GM23248 (cell line): Measurements from ENCODE around the gene UBE4A. TPM values are rescaled to one million over a fixed set of nuclear protein-coding genes. Genes with fewer than 3 reads are reported as not detected.

Source experiments
- DNase-seq: peaks from one replicate; pipeline ENCODE4 v3.0.0-alpha.2; 2015
- H2AFZ ChIP-seq: fragments of 200-600 bp; sonication (generic); 2 replicates; pipeline ENCODE4 v1.6.1; 2016; ENCODE audit warnings: antibody characterized with exemption
- H3F3A ChIP-seq: fragments of 200-600 bp; sonication (generic); 2 replicates; pipeline ENCODE4 v1.6.1; 2016; ENCODE audit warnings: mild to moderate bottlenecking, antibody characterized with exemption, mixed run types; ENCODE audit not compliant: insufficient read depth
- H3K27ac ChIP-seq: fragments of 200-600 bp; sonication (generic); 2 replicates; pipeline ENCODE4 v1.5.1; 2016; ENCODE audit warnings: mild to moderate bottlenecking
- H3K27me3 ChIP-seq: fragments of 200-600 bp; sonication (generic); replicated peaks from 2 replicates; pipeline ENCODE4 v1.6.1; 2016; ENCODE audit warnings: mild to moderate bottlenecking; ENCODE audit not compliant: insufficient read depth
- H3K36me3 ChIP-seq: fragments of 200-600 bp; sonication (generic); 2 replicates; pipeline ENCODE4 v1.6.1; 2016; ENCODE audit warnings: low read depth, mild to moderate bottlenecking
- H3K4me1 ChIP-seq: fragments of 200-600 bp; sonication (generic); 2 replicates; pipeline ENCODE4 v1.6.1; 2016; ENCODE audit warnings: mild to moderate bottlenecking; ENCODE audit not compliant: insufficient read depth
- H3K4me2 ChIP-seq: fragments of 200-600 bp; sonication (generic); one replicate; pipeline ENCODE4 v1.6.1; 2016; ENCODE audit warnings: mild to moderate bottlenecking; ENCODE audit not compliant: unreplicated experiment
- H3K4me3 ChIP-seq: fragments of 200-600 bp; sonication (generic); 2 replicates; pipeline ENCODE4 v1.5.1; 2016; ENCODE audit warnings: mild to moderate bottlenecking
- H3K79me2 ChIP-seq: fragments of 200-600 bp; sonication (generic); 2 replicates; pipeline ENCODE4 v1.6.1; 2016; ENCODE audit warnings: mild to moderate bottlenecking; ENCODE audit not compliant: insufficient read depth
- H3K9ac ChIP-seq: fragments of 200-600 bp; sonication (generic); 2 replicates; pipeline ENCODE4 v1.6.1; 2016; ENCODE audit warnings: mild to moderate bottlenecking
- H3K9me2 ChIP-seq: fragments of 200-600 bp; sonication (generic); 2 replicates; pipeline ENCODE4 v1.6.1; 2016; ENCODE audit warnings: mixed run types, mild to moderate bottlenecking, moderate library complexity; ENCODE audit not compliant: insufficient read depth
- H3K9me3 ChIP-seq: fragments of 200-600 bp; sonication (generic); one replicate; pipeline ENCODE4 v1.6.1; 2017; ENCODE audit warnings: low read depth
- H4K20me1 ChIP-seq: fragments of 200-600 bp; sonication (generic); 2 replicates; pipeline ENCODE4 v1.6.0; 2016; ENCODE audit not compliant: insufficient read depth
- EZH2 ChIP-seq: fragments of 200-600 bp; sonication (generic); IDR thresholded peaks from 2 replicates; pipeline ENCODE4 v1.6.1; 2018; ENCODE audit warnings: antibody characterized with exemption, mild to moderate bottlenecking; ENCODE audit not compliant: insufficient read depth, poor library complexity, severe bottlenecking
- EZH2phosphoT487 ChIP-seq: fragments of 200-600 bp; sonication (generic); IDR thresholded peaks from 2 replicates; pipeline ENCODE4 v1.6.1; 2018; ENCODE audit warnings: antibody characterized with exemption, moderate library complexity, mild to moderate bottlenecking, low read depth; ENCODE audit not compliant: insufficient read depth
- WGBS, 2 experiments: methylation state at CpG; one replicate each; pipeline ENCODE4 v1.1.6; 2015 to 2017; ENCODE audit warnings: low lambda C conversion rate in 2 of 2, low coverage in 1 of 2; ENCODE audit errors: missing lambda C conversion rate in 2 of 2; 5-methylcytosine and 5-hydroxymethylcytosine counted together
- in situ Hi-C: fragments of 300-500 bp; cut with MboI; formaldehyde crosslinking; loops from 2 replicates; pipeline ENCODE4 v1.15.0; 2020
- polyA plus RNA-seq: library from polyadenylated mRNA; unstranded; fragments of >200 nt; fragmentation: Nextera tagmentation; extraction: Ambion mirVana; gene quantifications from 2 replicates; pipeline ENCODE4 v1.2.1, GENCODE V29; 2016
- total RNA-seq: library from RNA; depleted of rRNA; stranded (reverse); fragments of >200 nt; shearing (Covaris generic); gene quantifications from 2 replicates; pipeline ENCODE4 v1.2.3, GENCODE V29; 2014

The UBE4A gene
- total and polyA plus RNA-seq, 2 experiments from 2014 or later: 25.4 to 50.6 TPM

GRCh38 chr11:118427707-118428106, 68.3 kb downstream of the UBE4A start:
- TF ChIP-seq EZH2phosphoT487: no peak
- no peak for TF ChIP-seq EZH2
- Histone ChIP-seq H3K27ac (no peak overlapping the region), H3K36me3 (no peaks in the 10 kb centered on the region), H2AFZ (no peak overlapping the region), H3F3A (no peaks in the 10 kb centered on the region; the same call in 1 of the 2 replicates), H3K4me3 (no peak overlapping the region), H3K79me2 (no peaks in the 10 kb centered on the region), H3K4me2 (no peak overlapping the region), H4K20me1 (no peaks in the 10 kb centered on the region), H3K4me1 (peaks cover 8% of the 10 kb centered on the region), H3K27me3 (no peaks in the 10 kb centered on the region), H3K9me3 (no peaks in the 10 kb centered on the region), H3K9me2 (no peaks in the 10 kb centered on the region), H3K9ac (no peak overlapping the region)
- in situ Hi-C loops: no loop called here
- DNase-seq: no peak
- 0 to 6% methylated on average over 1 of the region's 1 CpG for WGBS, 2 experiments

GRCh38 chr11:118430956-118431355, 71.6 kb downstream of the UBE4A start:
- no peaks in the 10 kb centered on the region for H3K9me2 ChIP-seq
- in situ Hi-C loops: no loop called here
- H2AFZ ChIP-seq: no peak overlapping the region
- H3K27me3 ChIP-seq: no peaks in the 10 kb centered on the region
- no peaks in the 10 kb centered on the region for H3K4me1 ChIP-seq
- 94 to 95% methylated on average over 2 of the region's 2 CpGs for WGBS, 2 experiments
- H3K36me3 ChIP-seq: no peaks in the 10 kb centered on the region
- no peaks in the 10 kb centered on the region for H3K79me2 ChIP-seq
- no peaks in the 10 kb centered on the region for H4K20me1 ChIP-seq
- H3K9me3 ChIP-seq: no peaks in the 10 kb centered on the region
- no peak overlapping the region for H3K9ac ChIP-seq
- no peaks in the 10 kb centered on the region; the same call in 1 of the 2 replicates for H3F3A ChIP-seq
- DNase-seq: no peak
- no peak overlapping the region for H3K27ac ChIP-seq
- no peak for TF ChIP-seq EZH2
- TF ChIP-seq EZH2phosphoT487: no peak
- H3K4me3 ChIP-seq: no peak overlapping the region
- no peak overlapping the region for H3K4me2 ChIP-seq

DNA sequence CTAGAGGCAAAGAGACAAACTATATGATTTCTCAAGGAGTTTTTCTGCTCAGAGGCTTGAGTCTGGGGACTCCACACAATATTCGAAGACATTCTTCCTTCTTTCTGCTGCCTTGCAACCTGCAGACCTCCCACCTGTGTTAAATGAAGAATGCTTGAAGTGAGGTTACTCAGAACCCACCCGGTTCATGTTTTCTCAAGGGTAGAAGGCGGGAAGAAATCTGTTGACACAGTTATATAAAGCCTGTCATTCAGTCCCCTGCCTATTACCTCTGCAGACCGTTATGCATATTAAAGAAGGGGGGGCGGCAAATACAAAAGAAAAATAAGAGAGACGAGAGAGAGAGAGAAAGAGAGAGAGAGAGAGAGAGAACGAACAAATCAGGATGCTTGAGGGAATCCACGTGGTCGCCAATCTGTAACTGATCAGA, 74.7 kb downstream of the UBE4A start:
- Histone ChIP-seq H4K20me1 (peaks cover 4% of the 10 kb centered on the region), H3K27me3 (no peaks in the 10 kb centered on the region), H3K9ac (no peak overlapping the region), H3K4me3 (peak overlapping the region; percentile 73), H2AFZ (peak overlapping the region; percentile 81), H3K36me3 (no peaks in the 10 kb centered on the region), H3K27ac (no peak overlapping the region), H3F3A (peaks cover 8% of the 10 kb centered on the region), H3K4me2 (peak overlapping the region; percentile 93), H3K79me2 (peaks cover 26% of the 10 kb centered on the region), H3K9me3 (no peaks in the 10 kb centered on the region), H3K4me1 (peaks cover 5% of the 10 kb centered on the region), H3K9me2 (no peaks in the 10 kb centered on the region)
- TF ChIP-seq EZH2phosphoT487 (no peak), EZH2 (no peak)
- WGBS, 2 experiments: 3 to 4% methylated on average over 9 of the region's 9 CpGs
- peak; percentile 59 for DNase-seq
- in situ Hi-C loops: no loop called here

GRCh38 chr11:118434553-118435289, 75.3 kb downstream of the UBE4A start:
- H3K27ac ChIP-seq: no peak overlapping the region
- peaks cover 10% of the 10 kb centered on the region for H4K20me1 ChIP-seq
- H3F3A ChIP-seq: peaks cover 14% of the 10 kb centered on the region
- H3K36me3 ChIP-seq: no peaks in the 10 kb centered on the region
- peak overlapping the region; percentile 73 for H3K4me3 ChIP-seq
- in situ Hi-C loops: no loop called here
- H3K79me2 ChIP-seq: peaks cover 32% of the 10 kb centered on the region
- DNase-seq: peak; percentile 73
- H3K9ac ChIP-seq: peak overlapping the region; percentile 45; the same call in 1 of the 2 replicates
- no peak for TF ChIP-seq EZH2
- no peak for TF ChIP-seq EZH2phosphoT487
- peak overlapping the region; percentile 93 for H3K4me2 ChIP-seq
- WGBS, 2 experiments: 0 to 1% methylated on average over 38 to 39 of the region's 39 CpGs
- peak overlapping the region; percentile 81 for H2AFZ ChIP-seq
- no peaks in the 10 kb centered on the region for H3K9me3 ChIP-seq
- H3K27me3 ChIP-seq: no peaks in the 10 kb centered on the region
- no peaks in the 10 kb centered on the region for H3K9me2 ChIP-seq
- peaks cover 10% of the 10 kb centered on the region for H3K4me1 ChIP-seq
